ENCODE data around the gene NKAIN2.
"Not testable (repeated sequence)": the region's sequence is repeated elsewhere in the genome, so short reads cannot be mapped to it uniquely, and the experiment has no call there.

Gene NKAIN2

GRCh38 chr6:124223611-124224345 is 420.1 kb downstream of the NKAIN2 start:
- no peak for DNase-seq

- no peak for DNase-seq
Observed at GRCh38 chr6:124226396-124226795, 422.7 kb downstream of the NKAIN2 start.

- DNase-seq = peak in 1 of 14 donors; percentile 93
Observed at GRCh38 chr6:124233221-124233620, 429.6 kb downstream of the NKAIN2 start.

- DNase-seq = peak in 1 of 14 donors; percentile 93
Observed at GRCh38 chr6:124234801-124235200, 431.1 kb downstream of the NKAIN2 start.

- DNase-seq = no peak
Observed at GRCh38 chr6:124237911-124238310, 434.2 kb downstream of the NKAIN2 start.

GRCh38 chr6:124238408-124238807 is 434.7 kb downstream of the NKAIN2 start:
- not testable (repeated sequence) for DNase-seq

GRCh38 chr6:124254941-124255685 is 451.4 kb downstream of the NKAIN2 start:
- DNase-seq = peak in 1 of 14 donors; percentile 32

- peak in 1 of 14 donors; percentile 32 for DNase-seq
Observed at GRCh38 chr6:124260337-124260736, 456.7 kb downstream of the NKAIN2 start.

GRCh38 chr6:124269733-124270132 is 466.1 kb downstream of the NKAIN2 start:
- peak in 1 of 14 donors; percentile 6 for DNase-seq

GRCh38 chr6:124273701-124274100 is 470.0 kb downstream of the NKAIN2 start:
- no peak for DNase-seq

- no peak for DNase-seq
Observed at GRCh38 chr6:124282541-124282940, 478.9 kb downstream of the NKAIN2 start.

GRCh38 chr6:124283486-124283885 is 479.8 kb downstream of the NKAIN2 start:
- no peak for DNase-seq

- DNase-seq = no peak
Observed at GRCh38 chr6:124285146-124285545, 481.5 kb downstream of the NKAIN2 start.

- DNase-seq = no peak
Observed at GRCh38 chr6:124294574-124295200, 491.0 kb downstream of the NKAIN2 start.

- DNase-seq = no peak
Observed at GRCh38 chr6:124297507-124297906, 493.8 kb downstream of the NKAIN2 start.

- no peak for DNase-seq
Observed at GRCh38 chr6:124298730-124299129, 495.1 kb downstream of the NKAIN2 start.

GRCh38 chr6:124300907-124301306 is 497.2 kb downstream of the NKAIN2 start:
- DNase-seq = not testable (repeated sequence)

GRCh38 chr6:124303971-124304370 is 500.3 kb downstream of the NKAIN2 start:
- DNase-seq = no peak

GRCh38 chr6:124310139-124310538 is 506.5 kb downstream of the NKAIN2 start:
- no peak for DNase-seq

- DNase-seq = no peak
Observed at GRCh38 chr6:124319410-124319809, 515.7 kb downstream of the NKAIN2 start.

GRCh38 chr6:124324237-124324636 is 520.6 kb downstream of the NKAIN2 start:
- DNase-seq = no peak

- no peak for DNase-seq
Observed at GRCh38 chr6:124330197-124330596, 526.5 kb downstream of the NKAIN2 start.

GRCh38 chr6:124334359-124334758 is 530.7 kb downstream of the NKAIN2 start:
- DNase-seq = peak in 1 of 14 donors; percentile 2

Measured in C1 segment of cervical spinal cord (tissue), 14 donors.